Heart left ventricle (tissue), 13 donors: Measurements from ENCODE around the gene XXYLT1.

ENCODE experiments used
- POLR2A ChIP-seq, 2 donors: fragments of 450-650 bp; IDR thresholded peaks; one replicate each; pipeline ENCODE4 v1.6.1; 2017; ENCODE audit warnings: antibody characterized with exemption in 2 of 2, mild to moderate bottlenecking in 2 of 2, moderate library complexity in 2 of 2
- TF ChIP-seq, protein P1 (sequence below), 12 donors: fragments of 200-600 bp; sonication (generic) in 4 of 12; IDR thresholded peaks; one replicate each; pipeline versions ENCODE4 v1.5.0 to v1.8.0; 2018 to 2022; ENCODE audit warnings: antibody characterized with exemption in 12 of 12, mild to moderate bottlenecking in 5 of 12
- donor health status: ischemic (EF 13 %, LVEDD 7.1; RV severe dilation, severe dysfunction).
- donor health status: DM: no; HTN: yes; CAD: no.
- donor health status: DM: no; HTN: no; CAD: no.
- donor health status: ischemic (EF 25% LVEDD 6.9; RV normal size, moderate dysfunction).
- donor health status: ischemic (EF 25% LVEDD 5.7; RV mildly dilated, moderate dysfunction).
- donor health status: ischemic (EF 35%, LVEDD 5.7; RV mildly dilated, moderate dysfunction).
- donor health status: nonischemic (EF 11% LVEDD 7.7; RV severe dilation, severe dysfunction).
- donor health status: DM: yes; HTN: yes; CAD: no.
- donor health status: PGD.
- donor health status: ischemic (EF 29% LVEDD 5.4; RV normal size, mild dysfunction).
- donor health status: nonischemic (EF 23%, LVEDD 6.1; RV moderate dilation, normal function).

DNA sequence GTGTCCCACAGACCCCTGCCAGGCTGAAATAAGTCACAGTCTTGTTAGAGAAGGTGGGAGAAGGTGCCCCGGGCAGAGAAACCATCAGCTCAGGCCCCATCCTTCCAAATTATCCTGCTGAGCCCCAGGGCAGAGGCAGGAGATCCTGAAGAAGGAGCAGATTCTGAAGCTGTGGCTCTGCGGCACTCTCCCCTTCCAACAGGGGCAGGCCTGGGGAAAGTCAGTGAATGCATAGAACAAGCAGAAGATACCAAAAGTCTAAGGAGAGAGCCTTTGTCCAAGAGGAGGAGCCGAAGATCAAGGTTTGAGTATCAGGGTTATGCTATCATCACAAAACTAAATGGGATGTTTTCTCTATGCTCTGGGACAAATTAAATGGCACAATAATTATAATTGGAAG is 249.3 kb downstream of the XXYLT1 start:
- TF ChIP-seq, protein P1, sequence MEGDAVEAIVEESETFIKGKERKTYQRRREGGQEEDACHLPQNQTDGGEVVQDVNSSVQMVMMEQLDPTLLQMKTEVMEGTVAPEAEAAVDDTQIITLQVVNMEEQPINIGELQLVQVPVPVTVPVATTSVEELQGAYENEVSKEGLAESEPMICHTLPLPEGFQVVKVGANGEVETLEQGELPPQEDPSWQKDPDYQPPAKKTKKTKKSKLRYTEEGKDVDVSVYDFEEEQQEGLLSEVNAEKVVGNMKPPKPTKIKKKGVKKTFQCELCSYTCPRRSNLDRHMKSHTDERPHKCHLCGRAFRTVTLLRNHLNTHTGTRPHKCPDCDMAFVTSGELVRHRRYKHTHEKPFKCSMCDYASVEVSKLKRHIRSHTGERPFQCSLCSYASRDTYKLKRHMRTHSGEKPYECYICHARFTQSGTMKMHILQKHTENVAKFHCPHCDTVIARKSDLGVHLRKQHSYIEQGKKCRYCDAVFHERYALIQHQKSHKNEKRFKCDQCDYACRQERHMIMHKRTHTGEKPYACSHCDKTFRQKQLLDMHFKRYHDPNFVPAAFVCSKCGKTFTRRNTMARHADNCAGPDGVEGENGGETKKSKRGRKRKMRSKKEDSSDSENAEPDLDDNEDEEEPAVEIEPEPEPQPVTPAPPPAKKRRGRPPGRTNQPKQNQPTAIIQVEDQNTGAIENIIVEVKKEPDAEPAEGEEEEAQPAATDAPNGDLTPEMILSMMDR (IDR thresholded peaks at IDR 0.05): no peak
- TF ChIP-seq POLR2A (IDR thresholded peaks at IDR 0.05): no peak
